Measurements from ENCODE around the gene GJB3. TPM values are rescaled to one million over a fixed set of nuclear protein-coding genes. Genes with fewer than 3 reads are reported as not detected.

GJB3 gene
- total RNA-seq, 1 donor, result not detected

DNA sequence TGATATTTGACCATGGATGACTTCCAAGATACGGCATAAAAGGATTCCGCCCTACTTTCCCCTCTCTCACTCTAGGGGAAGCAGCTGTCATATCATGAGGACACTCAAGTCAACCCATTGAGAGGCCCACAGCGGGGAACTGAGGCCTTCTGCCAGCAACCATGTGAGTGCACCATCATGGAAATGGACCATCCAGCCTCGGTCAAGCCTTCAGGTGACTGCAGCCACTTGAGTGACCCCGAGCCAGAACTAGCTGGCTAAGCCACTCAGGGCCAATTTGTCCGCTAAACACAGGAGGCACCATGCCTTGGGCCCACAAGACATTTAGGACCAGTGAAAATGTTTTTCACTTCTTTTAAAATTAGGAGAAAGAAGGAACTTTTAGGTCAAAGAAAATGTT, 37.2 kb upstream of the GJB3 start:
- TF ChIP-seq, protein P1, sequence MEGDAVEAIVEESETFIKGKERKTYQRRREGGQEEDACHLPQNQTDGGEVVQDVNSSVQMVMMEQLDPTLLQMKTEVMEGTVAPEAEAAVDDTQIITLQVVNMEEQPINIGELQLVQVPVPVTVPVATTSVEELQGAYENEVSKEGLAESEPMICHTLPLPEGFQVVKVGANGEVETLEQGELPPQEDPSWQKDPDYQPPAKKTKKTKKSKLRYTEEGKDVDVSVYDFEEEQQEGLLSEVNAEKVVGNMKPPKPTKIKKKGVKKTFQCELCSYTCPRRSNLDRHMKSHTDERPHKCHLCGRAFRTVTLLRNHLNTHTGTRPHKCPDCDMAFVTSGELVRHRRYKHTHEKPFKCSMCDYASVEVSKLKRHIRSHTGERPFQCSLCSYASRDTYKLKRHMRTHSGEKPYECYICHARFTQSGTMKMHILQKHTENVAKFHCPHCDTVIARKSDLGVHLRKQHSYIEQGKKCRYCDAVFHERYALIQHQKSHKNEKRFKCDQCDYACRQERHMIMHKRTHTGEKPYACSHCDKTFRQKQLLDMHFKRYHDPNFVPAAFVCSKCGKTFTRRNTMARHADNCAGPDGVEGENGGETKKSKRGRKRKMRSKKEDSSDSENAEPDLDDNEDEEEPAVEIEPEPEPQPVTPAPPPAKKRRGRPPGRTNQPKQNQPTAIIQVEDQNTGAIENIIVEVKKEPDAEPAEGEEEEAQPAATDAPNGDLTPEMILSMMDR (IDR thresholded peaks at IDR 0.05; ENCODE audit: insufficient read depth, low read depth, low read length), result no peak
- no peak for DNase-seq (ENCODE audit: low read depth)

DNA sequence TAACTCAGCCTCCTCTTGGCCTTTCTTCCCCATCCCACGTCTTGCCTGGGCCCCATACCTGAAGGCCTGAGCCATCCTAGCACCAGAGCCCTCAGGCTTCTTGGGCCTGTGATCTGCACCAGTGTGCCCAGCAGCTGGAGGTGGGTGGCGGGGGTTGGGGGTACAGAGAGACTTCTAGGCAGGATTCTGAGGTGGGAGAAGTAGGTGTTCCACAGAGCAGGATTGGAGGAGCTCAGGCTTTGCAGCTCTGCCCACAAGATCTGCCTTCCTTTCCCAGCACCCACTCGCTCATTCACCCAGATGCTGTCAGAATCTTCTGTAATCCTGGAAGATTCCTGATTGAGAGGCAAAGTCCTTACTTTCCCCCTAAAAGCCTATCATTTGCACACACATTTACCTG, 36.2 kb upstream of the GJB3 start:
- no peak for DNase-seq (ENCODE audit: low read depth)
- no peak overlapping the region for H3K4me3 ChIP-seq (ENCODE audit: low read depth, low read length)
- TF ChIP-seq, protein P1 (IDR thresholded peaks at IDR 0.05; ENCODE audit: insufficient read depth, low read depth, low read length), result no peak

More for the DNA sequence above, 37.2 kb upstream of the GJB3 start:
- no peak overlapping the region for H3K4me3 ChIP-seq (ENCODE audit: low read depth, low read length)

DNA sequence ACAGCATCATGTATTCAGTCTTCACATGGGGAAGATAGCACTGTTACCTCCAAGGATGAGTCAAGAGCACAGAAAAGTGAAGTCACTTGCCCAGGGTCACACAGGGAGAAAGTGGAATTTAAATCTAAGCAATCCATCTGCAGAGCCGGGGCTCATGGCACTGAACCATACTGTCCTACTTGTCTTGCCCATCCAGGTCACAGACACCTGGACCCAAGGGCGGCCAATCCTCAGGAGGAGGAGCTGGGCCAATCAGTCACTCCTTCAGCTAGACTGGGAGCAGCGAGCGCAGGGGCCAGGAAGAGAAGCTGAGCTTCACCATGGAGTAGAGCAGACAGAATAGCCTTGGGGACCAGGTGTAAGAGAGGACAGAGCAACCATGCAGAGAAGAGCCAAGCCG, 35.3 kb upstream of the GJB3 start:
- no peak overlapping the region for H3K4me3 ChIP-seq (ENCODE audit: low read depth, low read length)
- TF ChIP-seq, protein P1 (IDR thresholded peaks at IDR 0.05; ENCODE audit: insufficient read depth, low read depth, low read length), result no peak
- DNase-seq (ENCODE audit: low read depth), result no peak

DNA sequence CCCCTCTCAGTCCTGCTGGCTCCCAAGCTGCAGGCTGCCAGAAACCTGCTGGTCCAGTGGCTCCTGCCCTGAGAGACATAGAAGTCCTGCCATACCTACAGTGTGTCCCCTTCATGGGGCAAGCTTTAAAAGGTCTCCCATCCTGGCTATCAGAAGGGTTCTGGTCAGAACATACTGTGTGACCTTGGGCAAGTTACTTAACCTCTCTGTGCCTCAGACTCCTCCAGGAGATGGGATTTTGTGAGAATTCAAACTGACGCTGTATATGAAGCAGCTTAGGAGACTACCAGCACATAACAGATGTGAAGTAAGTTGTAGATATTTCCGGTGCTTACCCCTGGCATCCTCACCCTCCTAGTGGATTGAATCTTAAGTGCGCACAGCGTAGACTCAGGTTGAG, 34.9 kb upstream of the GJB3 start:
- no peak overlapping the region for H3K4me3 ChIP-seq (ENCODE audit: low read depth, low read length)
- no peak for DNase-seq (ENCODE audit: low read depth)
- TF ChIP-seq, protein P1 (IDR thresholded peaks at IDR 0.05; ENCODE audit: insufficient read depth, low read depth, low read length), result no peak

DNA sequence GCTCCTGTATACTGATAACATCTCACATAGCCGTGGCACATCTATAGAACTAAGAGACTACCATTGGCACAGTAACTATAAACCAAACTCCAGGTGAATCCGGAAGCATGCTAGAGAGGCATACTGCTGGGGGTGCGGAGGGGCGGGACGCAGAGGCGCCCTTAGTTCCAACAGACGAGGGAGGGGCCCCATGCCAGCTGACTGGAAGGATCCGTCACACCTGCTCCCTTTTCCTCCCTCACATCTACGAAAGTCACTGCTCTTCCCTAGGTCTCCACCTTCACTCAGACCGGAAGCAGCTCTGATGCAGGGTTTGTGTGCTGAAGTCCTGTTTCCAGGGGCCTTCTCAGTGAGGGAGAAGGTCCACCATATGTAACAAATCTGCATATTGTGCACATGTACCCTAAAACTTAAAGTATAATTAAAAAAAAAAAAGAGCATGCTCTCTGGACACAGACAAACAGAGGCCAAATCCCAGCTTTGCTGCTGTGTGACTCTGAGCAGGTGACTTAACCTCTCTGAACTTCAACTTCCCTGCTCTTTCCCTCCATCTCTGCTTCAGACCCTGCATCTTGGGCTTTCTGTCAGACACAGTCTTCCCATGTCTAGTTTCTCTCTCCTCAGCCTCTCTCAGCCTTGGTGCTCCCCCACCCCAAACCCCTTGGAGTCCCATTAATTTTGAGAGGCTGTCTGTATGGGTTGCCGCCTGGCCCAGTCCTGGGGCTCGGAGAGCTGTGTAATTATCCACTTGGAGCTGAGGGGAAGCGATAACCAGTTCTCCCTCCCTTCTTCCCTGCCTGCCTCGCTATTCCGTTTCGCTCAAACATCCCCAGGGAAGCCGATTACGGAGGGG, 34.0 kb upstream of the GJB3 start:
- no peak for DNase-seq (ENCODE audit: low read depth)
- TF ChIP-seq, protein P1 (IDR thresholded peaks at IDR 0.05; ENCODE audit: insufficient read depth, low read depth, low read length), result no peak
- no peak overlapping the region for H3K4me3 ChIP-seq (ENCODE audit: low read depth, low read length)

DNA sequence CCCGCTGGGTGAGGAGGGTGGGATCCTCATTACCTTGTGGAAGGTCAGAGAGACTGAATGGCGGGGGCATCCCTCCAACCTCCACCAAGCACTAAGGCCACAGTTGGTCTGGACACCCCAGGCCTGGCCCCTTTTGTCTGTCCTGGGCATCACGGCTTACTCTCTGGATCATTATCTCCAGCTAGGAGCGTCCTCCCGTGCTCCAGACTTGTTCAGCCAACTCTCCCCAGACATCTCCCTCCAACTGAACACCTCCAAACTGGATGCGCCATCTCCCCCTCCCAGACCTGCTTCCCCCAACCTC, 33.4 kb upstream of the GJB3 start:
- no peak for DNase-seq (ENCODE audit: low read depth)
- TF ChIP-seq, protein P1 (IDR thresholded peaks at IDR 0.05; ENCODE audit: insufficient read depth, low read depth, low read length), result no peak
- no peak overlapping the region for H3K4me3 ChIP-seq (ENCODE audit: low read depth, low read length)

DNA sequence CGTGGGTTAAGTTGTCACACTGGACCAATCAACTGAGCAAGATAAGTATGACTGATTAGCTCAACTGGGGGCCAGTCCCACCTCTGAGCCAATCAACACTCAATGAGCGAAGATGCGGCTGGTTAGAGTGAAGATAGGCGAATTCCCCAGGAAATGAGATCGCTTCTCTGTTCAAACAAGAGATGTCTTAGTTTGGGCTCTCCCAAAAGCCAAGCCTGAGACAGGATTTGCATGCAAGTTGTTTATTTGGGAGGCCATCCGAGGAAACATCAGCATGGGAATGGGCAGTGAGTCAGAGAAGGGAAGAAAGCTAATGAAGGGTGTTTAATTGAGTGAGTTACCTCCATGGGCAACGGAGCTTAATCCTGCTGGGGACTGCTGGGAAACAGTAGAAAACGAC, 31.0 kb upstream of the GJB3 start:
- no peak for DNase-seq (ENCODE audit: low read depth)
- TF ChIP-seq, protein P1 (IDR thresholded peaks at IDR 0.05; ENCODE audit: insufficient read depth, low read depth, low read length), result no peak
- no peak overlapping the region for H3K4me3 ChIP-seq (ENCODE audit: low read depth, low read length)

Data from fibroblast of villous mesenchyme (primary cell).